Loucy (cell line): Measurements from ENCODE around the gene CKLF.

Experiments
- H2AFZ ChIP-seq: fragments of 200-600 bp; sonication (generic); 2 replicates; pipeline ENCODE4 v1.6.0; 2016; ENCODE audit warnings: antibody characterized with exemption, mild to moderate bottlenecking, low read length, moderate library complexity
- H3F3A ChIP-seq: fragments of 200-600 bp; 2 replicates; pipeline ENCODE4 v1.6.0; 2016; ENCODE audit warnings: antibody characterized with exemption, low read depth, mild to moderate bottlenecking
- H3K27me3 ChIP-seq: fragments of 200-600 bp; sonication (generic); 2 replicates; pipeline ENCODE4 v1.6.1; 2014; ENCODE audit warnings: low read length, mild to moderate bottlenecking; ENCODE audit not compliant: insufficient read depth, poor library complexity, severe bottlenecking
- H3K36me3 ChIP-seq: fragments of 200-600 bp; sonication (generic); 2 replicates; pipeline ENCODE4 v1.6.1; 2016; ENCODE audit warnings: low read length; ENCODE audit not compliant: insufficient read depth
- H3K4me1 ChIP-seq: fragments of 200-600 bp; sonication (generic); 2 replicates; pipeline ENCODE4 v1.5.1; 2014; ENCODE audit warnings: low read length, mild to moderate bottlenecking; ENCODE audit not compliant: insufficient read depth, poor library complexity, severe bottlenecking
- H3K4me2 ChIP-seq: fragments of 200-600 bp; sonication (generic); 2 replicates; pipeline ENCODE4 v1.6.0; 2014; ENCODE audit warnings: antibody characterized with exemption, low read length, low read depth, mild to moderate bottlenecking; ENCODE audit not compliant: poor library complexity, severe bottlenecking
- H3K4me3 ChIP-seq: fragments of 200-600 bp; sonication (generic); 2 replicates; pipeline ENCODE4 v1.5.1; 2014; ENCODE audit warnings: low read length, mild to moderate bottlenecking, mixed read lengths; ENCODE audit not compliant: poor library complexity, severe bottlenecking
- H3K79me2 ChIP-seq: fragments of 200-600 bp; sonication (generic); 2 replicates; pipeline ENCODE4 v1.6.1; 2014; ENCODE audit warnings: low read length; ENCODE audit not compliant: insufficient read depth
- H3K9ac ChIP-seq: fragments of 200-600 bp; sonication (generic); 2 replicates; pipeline ENCODE4 v1.6.0; 2014; ENCODE audit warnings: mild to moderate bottlenecking, low read depth, low read length, moderate library complexity; ENCODE audit not compliant: poor library complexity, severe bottlenecking
- H3K9me2 ChIP-seq: fragments of 200-600 bp; sonication (generic); replicated peaks from 2 replicates; pipeline ENCODE4 v1.6.1; 2016; ENCODE audit warnings: low read depth, low read length, mixed read lengths
- H3K9me3 ChIP-seq: fragments of 200-600 bp; sonication (generic); 2 replicates; pipeline ENCODE4 v1.6.1; 2014; ENCODE audit warnings: mild to moderate bottlenecking, antibody characterized with exemption, low read length, low read depth; ENCODE audit not compliant: insufficient read depth
- H4K20me1 ChIP-seq: fragments of 200-600 bp; sonication (generic); 2 replicates; pipeline ENCODE4 v1.6.0; 2014; ENCODE audit warnings: antibody characterized with exemption, low read length, mild to moderate bottlenecking; ENCODE audit not compliant: insufficient read depth, poor library complexity, severe bottlenecking
- EZH2phosphoT487 ChIP-seq: fragments of 200-600 bp; IDR thresholded peaks from 2 replicates; pipeline ENCODE4 v1.6.1; 2018; ENCODE audit warnings: antibody characterized with exemption, mild to moderate bottlenecking, moderate library complexity, borderline replicate concordance
- TF ChIP-seq, protein P1 (sequence below): fragments of 200-600 bp; sonication (generic); conservative IDR thresholded peaks from 2 replicates; pipeline ENCODE4 v1.5.1; 2014; ENCODE audit warnings: mild to moderate bottlenecking, antibody characterized with exemption, low read length

The CKLF gene

DNA sequence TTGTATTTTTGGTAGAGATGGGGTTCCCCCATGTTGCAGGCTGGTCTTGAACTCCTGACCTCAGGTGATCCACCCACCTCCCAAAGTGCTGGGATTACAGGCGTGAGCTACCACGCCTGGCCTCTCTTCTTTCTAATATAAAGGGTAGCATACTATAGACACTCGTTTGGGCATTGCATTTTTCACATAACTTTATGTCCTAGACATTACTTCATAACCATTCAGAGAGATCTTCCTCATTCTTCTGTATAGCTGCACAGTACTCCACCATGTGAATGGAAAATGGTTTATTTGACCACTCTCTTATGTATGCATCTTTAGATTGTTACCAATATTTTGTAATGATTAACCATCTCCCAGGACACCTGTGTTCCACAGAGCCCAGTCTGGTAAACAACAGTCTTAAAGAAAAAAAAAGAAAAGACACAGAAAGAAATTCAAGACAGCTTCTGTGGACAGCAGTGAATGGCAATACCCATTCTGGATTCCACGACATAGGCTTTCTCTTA is 44.6 kb upstream of the CKLF start:
- no peaks in the 10 kb centered on the region for H3F3A ChIP-seq
- peaks cover 4% of the 10 kb centered on the region for H3K4me1 ChIP-seq
- H3K9ac ChIP-seq, result no peak overlapping the region

DNA sequence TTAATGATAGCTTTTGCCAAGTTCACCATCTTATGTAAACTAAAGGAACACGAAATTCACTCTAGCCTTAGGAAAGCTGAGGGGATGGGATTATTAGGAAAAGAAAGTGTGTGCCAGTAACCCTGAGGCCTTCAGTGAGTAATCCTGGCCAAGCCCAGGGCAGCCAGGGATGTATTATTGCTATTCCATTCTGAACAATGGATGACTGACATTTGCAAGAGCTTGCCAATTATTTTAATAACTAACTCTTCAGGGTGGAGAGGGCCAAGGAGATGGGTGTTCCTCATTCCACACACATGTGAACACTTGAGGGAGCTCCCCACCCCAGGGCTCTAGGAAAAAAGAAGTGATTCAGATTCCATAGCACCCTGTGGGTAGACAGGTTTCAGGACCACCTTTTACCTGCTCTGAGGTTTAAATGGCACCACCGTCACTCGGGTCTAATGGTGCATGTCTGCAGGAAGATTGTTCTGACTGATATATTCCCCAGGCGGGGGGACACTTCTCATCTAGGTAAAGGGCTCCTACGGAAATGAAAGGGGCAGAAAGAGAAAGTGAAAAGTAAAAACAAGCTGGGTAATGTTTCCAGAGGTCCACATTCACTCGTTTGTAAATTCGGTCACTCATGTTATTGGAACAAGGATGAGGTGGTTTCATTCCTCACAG is 44.0 kb upstream of the CKLF start:
- Histone ChIP-seq H2AFZ (no peak overlapping the region), H3K9me2 (no peaks in the 10 kb centered on the region), H3K9ac (no peak overlapping the region), H3K4me3 (no peak overlapping the region), H3K36me3 (no peaks in the 10 kb centered on the region), H3K27me3 (no peaks in the 10 kb centered on the region), H3F3A (no peaks in the 10 kb centered on the region), H3K79me2 (no peaks in the 10 kb centered on the region), H3K4me1 (peaks cover 4% of the 10 kb centered on the region), H4K20me1 (no peaks in the 10 kb centered on the region), H3K9me3 (no peaks in the 10 kb centered on the region), H3K4me2 (no peak overlapping the region)
- TF ChIP-seq, protein P1, sequence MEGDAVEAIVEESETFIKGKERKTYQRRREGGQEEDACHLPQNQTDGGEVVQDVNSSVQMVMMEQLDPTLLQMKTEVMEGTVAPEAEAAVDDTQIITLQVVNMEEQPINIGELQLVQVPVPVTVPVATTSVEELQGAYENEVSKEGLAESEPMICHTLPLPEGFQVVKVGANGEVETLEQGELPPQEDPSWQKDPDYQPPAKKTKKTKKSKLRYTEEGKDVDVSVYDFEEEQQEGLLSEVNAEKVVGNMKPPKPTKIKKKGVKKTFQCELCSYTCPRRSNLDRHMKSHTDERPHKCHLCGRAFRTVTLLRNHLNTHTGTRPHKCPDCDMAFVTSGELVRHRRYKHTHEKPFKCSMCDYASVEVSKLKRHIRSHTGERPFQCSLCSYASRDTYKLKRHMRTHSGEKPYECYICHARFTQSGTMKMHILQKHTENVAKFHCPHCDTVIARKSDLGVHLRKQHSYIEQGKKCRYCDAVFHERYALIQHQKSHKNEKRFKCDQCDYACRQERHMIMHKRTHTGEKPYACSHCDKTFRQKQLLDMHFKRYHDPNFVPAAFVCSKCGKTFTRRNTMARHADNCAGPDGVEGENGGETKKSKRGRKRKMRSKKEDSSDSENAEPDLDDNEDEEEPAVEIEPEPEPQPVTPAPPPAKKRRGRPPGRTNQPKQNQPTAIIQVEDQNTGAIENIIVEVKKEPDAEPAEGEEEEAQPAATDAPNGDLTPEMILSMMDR, result no peak
- TF ChIP-seq EZH2phosphoT487, result no peak

More for the DNA sequence above, 44.6 kb upstream of the CKLF start:
- H3K9me3 ChIP-seq, result no peaks in the 10 kb centered on the region
- H3K4me3 ChIP-seq, result no peak overlapping the region
- no peaks in the 10 kb centered on the region for H3K36me3 ChIP-seq
- no peaks in the 10 kb centered on the region for H3K9me2 ChIP-seq
- H3K79me2 ChIP-seq, result no peaks in the 10 kb centered on the region
- no peaks in the 10 kb centered on the region for H3K27me3 ChIP-seq
- no peak for TF ChIP-seq EZH2phosphoT487
- TF ChIP-seq, protein P1, result no peak
- H3K4me2 ChIP-seq, result no peak overlapping the region
- no peak overlapping the region for H2AFZ ChIP-seq
- no peaks in the 10 kb centered on the region for H4K20me1 ChIP-seq

DNA sequence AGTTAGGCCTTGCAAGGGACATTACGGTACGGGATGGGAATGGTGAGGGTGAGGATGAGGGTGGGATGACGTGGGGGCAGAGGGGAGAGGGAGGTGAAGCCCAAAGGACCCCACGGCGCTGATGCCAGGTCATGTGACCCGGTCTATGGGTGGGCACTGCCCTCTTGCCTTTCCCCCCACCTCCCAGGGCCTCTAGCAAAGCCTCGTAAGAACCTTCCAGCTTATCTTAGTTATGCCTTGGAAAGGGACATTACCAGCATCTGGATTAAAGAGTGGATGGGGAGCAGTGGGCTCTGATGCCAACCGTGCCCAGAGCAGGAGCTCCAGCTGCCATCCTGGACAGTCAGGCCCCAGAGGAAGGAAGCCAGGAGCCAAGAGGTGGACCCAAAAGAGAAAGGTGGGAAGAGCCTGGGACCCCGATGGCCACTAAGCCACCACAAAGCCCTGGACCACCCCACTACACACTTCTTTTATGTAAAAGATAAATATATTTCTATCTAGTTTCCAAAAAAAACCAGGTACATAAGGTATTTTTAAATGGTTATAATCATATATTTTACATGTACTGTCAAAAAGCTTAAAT is 43.4 kb upstream of the CKLF start:
- H3K9ac ChIP-seq, result no peak overlapping the region
- H2AFZ ChIP-seq, result no peak overlapping the region
- H3K36me3 ChIP-seq, result no peaks in the 10 kb centered on the region; the same call in 1 of the 2 replicates
- TF ChIP-seq, protein P1, result no peak
- no peak for TF ChIP-seq EZH2phosphoT487
- no peaks in the 10 kb centered on the region for H3K27me3 ChIP-seq
- no peak overlapping the region for H3K4me3 ChIP-seq
- no peak overlapping the region for H3K4me2 ChIP-seq
- H4K20me1 ChIP-seq, result no peaks in the 10 kb centered on the region
- H3K9me2 ChIP-seq, result no peaks in the 10 kb centered on the region
- peaks cover 4% of the 10 kb centered on the region for H3K4me1 ChIP-seq
- H3K9me3 ChIP-seq, result no peaks in the 10 kb centered on the region
- no peaks in the 10 kb centered on the region for H3F3A ChIP-seq
- no peaks in the 10 kb centered on the region for H3K79me2 ChIP-seq
